Effector CD4-positive, alpha-beta T cell (primary cell): ENCODE data around the gene FBN3.

Experiments
- DNase-seq: peaks from one replicate; pipeline ENCODE4 v3.0.0-alpha.2; 2020

The FBN3 gene

DNA sequence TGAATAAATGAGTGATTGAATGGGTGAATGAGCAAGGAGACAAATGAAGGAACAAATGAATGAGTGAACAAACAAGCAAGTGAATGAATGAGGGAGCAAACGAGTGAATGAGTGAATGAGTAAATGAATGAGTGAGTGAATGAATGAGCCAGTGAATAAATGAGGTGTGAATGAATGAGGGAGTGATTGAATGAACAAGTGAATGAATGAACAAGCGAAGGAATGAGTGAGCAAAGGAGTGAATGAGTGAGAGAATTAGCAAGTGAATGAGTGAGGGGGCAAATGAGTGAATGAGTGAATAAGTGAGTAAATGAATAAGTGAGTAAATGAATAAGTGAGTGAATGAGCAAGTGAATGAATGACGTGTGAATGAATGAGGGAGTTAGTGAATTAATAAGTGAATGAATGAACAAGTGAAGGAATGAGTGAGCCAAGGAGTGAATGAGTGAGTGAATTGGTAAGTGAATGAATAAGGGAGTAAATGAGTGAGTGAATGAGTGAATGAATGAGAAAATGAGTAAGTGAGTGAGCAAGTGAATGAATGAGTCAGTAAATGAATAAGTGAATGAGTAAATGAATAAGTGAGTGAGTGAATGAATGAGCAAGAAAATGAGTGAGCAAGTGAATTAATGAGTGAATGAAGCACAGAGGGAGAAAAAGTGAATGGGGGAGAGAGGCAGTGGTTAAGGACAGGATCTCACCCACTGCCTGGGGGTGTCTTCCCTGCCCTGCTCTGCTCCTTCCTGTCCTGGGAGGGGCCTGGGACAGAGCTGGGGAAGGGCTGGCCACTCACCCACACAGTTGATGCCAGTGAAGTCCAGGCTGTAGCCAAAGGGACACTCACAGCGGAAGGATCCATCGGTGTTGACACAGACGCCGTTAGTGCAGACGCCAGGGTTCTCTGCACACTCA lies 60.4 kb downstream of the FBN3 start:
- DNase-seq = no peak

- no peak for DNase-seq
These were observed 61.5 kb downstream of the FBN3 start for GRCh38 chr19:8087876-8088275.

GRCh38 chr19:8086849-8087248 lies 62.5 kb downstream of the FBN3 start:
- DNase-seq = no peak

DNA sequence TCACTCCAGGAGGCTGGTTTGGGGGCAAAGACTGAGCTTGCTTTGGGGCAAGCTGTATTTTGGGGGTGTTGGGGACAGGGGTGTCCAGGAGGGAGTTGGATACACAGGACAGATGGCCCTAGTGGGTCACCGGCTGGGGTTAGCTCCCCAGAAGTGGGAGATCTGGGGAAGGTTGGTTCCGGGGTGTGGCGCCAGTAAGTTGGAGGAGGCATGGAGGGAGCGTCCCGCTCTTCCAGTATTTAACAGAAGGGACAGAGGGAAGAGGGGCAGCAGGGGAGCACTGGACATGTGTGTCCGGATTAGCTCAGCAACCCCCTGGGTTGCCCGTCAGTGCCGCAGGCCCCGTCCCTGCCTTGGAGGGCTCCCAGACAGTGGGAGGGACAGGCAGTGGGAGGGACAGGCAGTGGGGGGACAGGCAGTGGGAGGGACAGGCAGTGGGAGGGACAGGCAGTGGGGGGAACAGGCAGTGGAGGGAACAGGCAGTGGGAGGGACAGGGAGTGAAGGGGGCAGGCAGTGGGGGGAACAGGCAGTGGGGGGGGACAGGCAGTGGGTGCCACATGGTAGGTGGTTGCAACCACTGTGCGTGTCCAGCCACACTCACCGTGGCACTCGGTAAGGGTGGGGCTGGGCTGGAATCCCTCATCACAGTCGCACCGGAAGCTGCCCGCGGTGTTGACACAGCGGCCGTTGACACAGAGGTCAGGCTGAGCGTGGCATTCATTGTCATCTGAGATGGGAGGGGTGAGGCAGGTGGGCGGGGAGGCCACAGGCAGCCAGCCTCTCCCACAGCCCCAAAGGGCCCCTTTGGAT lies 63.6 kb downstream of the FBN3 start:
- DNase-seq = no peak

GRCh38 chr19:8084152-8084551 lies 65.2 kb downstream of the FBN3 start:
- no peak for DNase-seq

DNA sequence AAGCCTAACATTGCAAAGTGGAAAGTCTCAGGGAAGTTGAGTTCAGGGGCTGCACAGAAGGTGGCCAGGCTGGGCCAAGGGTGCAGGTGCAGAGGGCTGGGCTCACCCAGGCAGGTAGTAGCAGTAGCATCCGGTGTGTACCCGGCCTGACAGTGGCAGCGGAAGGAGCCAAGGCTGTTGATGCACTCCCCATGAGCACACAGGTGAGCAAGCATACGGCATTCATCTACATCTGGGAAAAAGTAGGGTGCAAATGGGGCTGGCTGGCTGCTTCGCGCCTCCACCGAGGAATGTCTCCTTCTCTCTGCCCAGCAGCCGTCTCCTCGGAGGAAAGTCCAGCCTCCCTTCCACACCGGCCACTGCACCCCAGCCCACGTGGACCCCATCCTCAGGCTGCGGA lies 66.3 kb downstream of the FBN3 start:
- DNase-seq = no peak

GRCh38 chr19:8081569-8082550 lies 67.5 kb downstream of the FBN3 start:
- DNase-seq = no peak

- no peak for DNase-seq
These were observed 68.6 kb downstream of the FBN3 start for GRCh38 chr19:8080832-8081231.

GRCh38 chr19:8079988-8080387 lies 69.4 kb downstream of the FBN3 start:
- no peak for DNase-seq

GRCh38 chr19:8075158-8076074 lies 74.0 kb downstream of the FBN3 start:
- DNase-seq = no peak

GRCh38 chr19:8074501-8074900 lies 74.9 kb downstream of the FBN3 start:
- DNase-seq = no peak

DNA sequence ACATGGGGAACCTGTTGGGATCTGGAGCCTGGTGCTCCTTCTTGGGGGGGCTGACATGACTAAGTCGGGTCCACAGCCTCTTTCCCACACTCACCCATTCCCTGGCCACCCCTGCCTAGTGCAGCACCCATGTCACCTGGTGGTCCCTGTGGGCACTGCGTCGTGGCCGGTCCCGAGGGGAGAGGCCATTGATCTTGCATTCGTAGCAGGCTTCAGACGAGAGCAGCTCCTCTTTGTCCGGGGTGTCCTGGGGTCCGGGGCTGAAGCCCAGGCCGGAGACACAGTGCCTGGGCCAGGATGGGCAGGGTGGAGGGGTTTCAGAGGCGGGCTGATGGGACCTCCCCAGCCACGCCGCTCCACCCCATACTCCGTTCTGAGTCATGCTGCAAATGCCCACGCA lies 77.5 kb downstream of the FBN3 start:
- no peak for DNase-seq

- DNase-seq = no peak
These were observed 80.1 kb downstream of the FBN3 start for GRCh38 chr19:8069096-8069973.

- DNase-seq = no peak
These were observed 83.5 kb downstream of the FBN3 start for GRCh38 chr19:8065875-8066261.

DNA sequence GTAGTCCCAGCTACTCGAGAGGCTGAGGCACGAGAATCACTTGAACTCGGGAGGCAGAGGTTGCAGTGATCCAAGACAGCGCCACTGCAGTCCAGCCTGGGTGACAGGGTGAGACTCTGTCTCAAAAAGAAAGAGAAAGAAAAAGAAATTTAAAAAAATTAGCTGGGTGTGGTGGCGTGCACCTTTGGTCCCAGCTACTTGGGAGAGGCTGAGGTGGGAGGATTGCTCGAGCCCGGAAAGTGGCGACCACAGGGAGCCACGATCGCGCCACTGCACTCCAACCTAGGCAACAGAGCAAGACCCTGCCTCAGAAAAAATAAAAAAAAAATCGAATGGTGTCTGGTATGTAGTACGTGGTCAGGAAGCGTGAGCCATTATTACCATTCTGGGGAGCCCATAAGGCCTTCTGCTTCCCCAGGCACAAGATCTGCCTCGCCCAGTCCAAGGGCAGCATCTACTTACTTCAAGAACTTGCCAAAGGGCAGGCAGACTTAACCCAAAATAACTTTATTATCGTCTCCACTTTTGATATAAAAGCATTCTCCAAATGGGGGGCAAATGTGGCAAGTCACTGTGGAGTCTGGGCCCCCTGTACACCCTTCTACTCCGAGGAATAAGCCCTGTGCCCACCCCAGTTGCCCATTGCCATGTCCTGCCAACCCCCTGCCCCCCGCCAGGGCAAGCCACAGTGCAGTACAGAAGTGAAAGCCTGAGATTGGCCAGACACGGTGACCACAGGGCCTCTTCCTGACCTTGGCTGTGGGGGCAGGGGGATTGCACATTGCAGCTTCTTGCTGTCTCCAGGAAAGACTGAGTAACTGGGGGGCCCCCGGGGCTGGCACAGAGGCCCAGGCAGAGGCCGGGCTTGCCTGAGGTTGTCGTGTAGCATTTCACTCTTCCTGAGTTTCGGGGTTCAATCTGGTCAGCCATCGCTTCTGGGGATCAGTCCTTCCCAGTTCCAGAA lies 84.2 kb downstream of the FBN3 start:
- no peak for DNase-seq

DNA sequence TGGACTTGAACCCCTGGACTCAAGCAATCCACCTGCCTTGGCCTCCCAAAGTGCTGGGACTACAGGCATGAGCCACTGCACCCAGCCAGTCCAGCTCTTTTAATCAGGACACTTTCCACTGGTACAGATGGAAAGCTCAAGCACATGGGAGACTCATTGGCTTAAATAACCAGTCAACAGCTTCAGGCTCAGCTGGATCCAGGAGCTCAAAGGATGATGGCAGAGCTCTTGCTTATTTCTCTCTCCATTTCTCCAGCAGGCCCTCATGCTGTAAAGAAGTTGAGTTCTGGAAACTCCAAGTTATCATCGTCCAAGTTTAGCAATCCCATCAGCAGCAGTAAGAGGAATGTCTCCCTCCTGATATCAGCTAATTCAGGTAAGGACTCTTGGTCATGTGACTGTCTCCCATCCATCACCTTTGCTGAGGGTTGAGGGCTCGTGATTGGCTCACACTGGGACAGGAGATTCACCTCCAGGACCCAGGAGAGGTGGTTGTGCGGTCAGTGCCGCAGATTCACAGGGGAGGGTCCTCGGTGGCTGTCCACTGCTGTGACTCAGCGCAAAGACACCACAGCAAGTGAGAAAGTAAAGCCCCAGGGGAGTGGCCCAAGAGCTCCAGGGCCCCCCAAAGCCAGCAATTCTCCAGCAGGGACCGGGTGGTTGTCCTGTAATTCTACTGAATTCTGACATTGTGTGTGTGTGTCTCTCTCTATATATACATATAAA lies 91.7 kb downstream of the FBN3 start:
- no peak for DNase-seq

DNA sequence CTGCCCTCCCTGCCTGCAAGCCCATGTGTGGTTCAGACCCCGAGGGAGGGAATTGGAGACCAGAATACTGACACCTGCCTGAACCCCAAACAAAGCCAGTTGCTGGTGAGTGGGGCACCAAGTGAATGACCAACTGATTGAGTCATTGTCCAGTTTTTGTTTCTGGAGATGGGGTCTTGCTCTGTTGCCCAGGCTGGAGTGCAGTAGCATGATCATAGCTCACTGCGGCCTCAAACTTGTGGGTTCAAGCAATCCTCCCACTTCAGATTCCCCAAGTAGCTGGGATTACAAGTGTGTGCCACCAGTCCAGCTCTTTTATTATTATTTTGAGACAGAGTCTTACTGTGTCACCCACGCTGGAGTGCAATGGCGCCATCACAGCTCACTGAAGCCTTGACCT lies 92.9 kb downstream of the FBN3 start:
- no peak for DNase-seq

DNA sequence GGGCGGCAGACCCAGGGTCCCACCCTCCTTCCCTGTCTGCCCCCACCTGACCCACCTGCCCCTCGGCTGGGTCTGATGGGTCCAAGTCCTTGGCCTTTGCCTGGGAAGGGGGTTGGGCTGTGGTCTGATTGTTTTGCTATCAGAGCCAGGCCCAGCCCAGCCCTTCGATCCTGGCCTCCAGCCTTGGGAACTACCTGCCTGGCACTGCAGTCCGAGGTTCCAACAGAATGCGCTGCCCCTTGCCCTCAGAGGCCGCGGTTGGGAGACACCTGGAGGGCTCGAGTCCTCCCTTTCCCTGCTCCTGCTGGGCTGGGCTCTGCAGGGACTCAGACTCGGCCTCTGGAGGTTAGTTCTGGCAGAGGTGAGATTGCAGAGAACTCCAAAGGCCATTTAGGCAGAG lies 95.2 kb downstream of the FBN3 start:
- DNase-seq = no peak

- DNase-seq = no peak
These were observed 96.9 kb downstream of the FBN3 start, which contains the start of gene CCL25 for GRCh38 chr19:8052464-8052859. CCL25 (plus strand) TSS chr19:8052760; CDS start chr19:8053050, 290 bp downstream.
